A673 (cell line): ENCODE results near the gene RSU1. TPM values are rescaled to one million over a fixed set of nuclear protein-coding genes. Genes with fewer than 3 reads are reported as not detected.

Experiments used
- BruUV-seq: library from RNA; stranded (reverse); fragments of 400-500 nt; replicated peaks from 2 replicates; lab custom pipeline; 2021; lab: Mats Ljungman, UMichigan
- CTCF ChIA-PET: fragments of 300-600 bp; sonication (Branson Sonifier 250); formaldehyde crosslinking; loops from one replicate; lab custom pipeline; 2022; ENCODE audit warnings: antibody characterized with exemption; lab: Charles Lee
- POLR2A ChIA-PET: fragments of 300-600 bp; sonication (Branson Sonifier 250); formaldehyde crosslinking; loops from one replicate; lab custom pipeline; 2022; ENCODE audit warnings: antibody characterized with exemption; ENCODE audit not compliant: low non-redundant PET; lab: Charles Lee
- DNase-seq: peaks from one replicate; pipeline ENCODE4 v3.0.0-alpha.2; 2015; ENCODE audit warnings: low spot score
- H3K27ac ChIP-seq: fragments of 200-600 bp; sonication (generic); 2 replicates; pipeline ENCODE4 v1.5.1; 2016; ENCODE audit warnings: mixed run types, low read depth, mild to moderate bottlenecking, mixed read lengths, antibody characterized with exemption, low read length; ENCODE audit not compliant: poor library complexity, severe bottlenecking
- H3K27me3 ChIP-seq: fragments of 200-600 bp; sonication (generic); replicated peaks from 2 replicates; pipeline ENCODE4 v1.6.1; 2017; ENCODE audit warnings: mixed run types, low read depth, mild to moderate bottlenecking, mixed read lengths, antibody characterized with exemption, low read length; ENCODE audit not compliant: insufficient read depth, poor library complexity
- H3K36me3 ChIP-seq: fragments of 200-600 bp; sonication (generic); 2 replicates; pipeline ENCODE4 v1.6.1; 2016; ENCODE audit warnings: mixed run types, mild to moderate bottlenecking, mixed read lengths, antibody characterized with exemption, low read length; ENCODE audit not compliant: insufficient read depth, poor library complexity, severe bottlenecking
- H3K4me1 ChIP-seq: fragments of 200-600 bp; sonication (generic); 2 replicates; pipeline ENCODE4 v1.6.1; 2017; ENCODE audit warnings: mixed run types, mild to moderate bottlenecking, mixed read lengths, antibody characterized with exemption, low read length; ENCODE audit not compliant: insufficient read depth, poor library complexity, severe bottlenecking
- H3K4me3 ChIP-seq: fragments of 200-600 bp; sonication (generic); 2 replicates; pipeline ENCODE4 v1.5.1; 2016; ENCODE audit warnings: low read depth, mixed run types, mild to moderate bottlenecking, mixed read lengths, low read length; ENCODE audit not compliant: poor library complexity, severe bottlenecking
- H3K9me3 ChIP-seq: fragments of 200-600 bp; sonication (generic); 2 replicates; pipeline ENCODE4 v1.6.1; 2016; ENCODE audit warnings: mixed run types, low read depth, mild to moderate bottlenecking, mixed read lengths, antibody characterized with exemption, low read length; ENCODE audit not compliant: poor library complexity, severe bottlenecking
- CTCF ChIP-seq: fragments of 300-800, 200-600 bp; sonication (generic); conservative IDR thresholded peaks from 2 replicates; pipeline ENCODE4 v1.5.1; 2017; ENCODE audit warnings: low read depth, mild to moderate bottlenecking, antibody characterized with exemption, low read length, moderate library complexity, mixed read lengths
- EZH2 ChIP-seq: fragments of 200-600 bp; sonication (generic); IDR thresholded peaks from 2 replicates; pipeline ENCODE4 v1.6.1; 2017; ENCODE audit warnings: borderline replicate concordance, low read depth, mild to moderate bottlenecking, mixed read lengths, antibody characterized with exemption, low read length; ENCODE audit not compliant: poor library complexity, severe bottlenecking
- intact Hi-C: fragments of 100-400 bp; cut with micrococcal nuclease; formaldehyde crosslinking; loops from one replicate; pipeline ENCODE4 v1.10.0; 2022; ENCODE audit not compliant: unreplicated experiment
- total RNA-seq: library from RNA; stranded (reverse); gene quantifications from 2 replicates; pipeline ENCODE4 v1.2.3, GENCODE V29; 2021

RSU1 gene
- total RNA-seq, 1 experiment from 2014 or later, result 64.0 TPM

- H3K27me3 ChIP-seq, result no peaks in the 10 kb centered on the region
- H3K36me3 ChIP-seq, result no peaks in the 10 kb centered on the region
- no peak for TF ChIP-seq CTCF
- TF ChIP-seq EZH2, result no peak
- no peak overlapping the region for H3K4me3 ChIP-seq
- ChIA-PET CTCF (no interaction called here), POLR2A (interaction anchor here (0.6 kb wide), 1 partner anchor 397 kb away, joined by 3 read pairs; no protein-coding TSS in a partner anchor)
- no peaks in the 10 kb centered on the region for H3K4me1 ChIP-seq
- H3K27ac ChIP-seq, result no peak overlapping the region
- DNase-seq, result no peak
- H3K9me3 ChIP-seq, result no peaks in the 10 kb centered on the region
- intact Hi-C loops, result no loop called here
- no TSS peak for BruUV-seq
Measured at GRCh38 chr10:16686054-16686902, 130.9 kb downstream of the RSU1 start.

- H3K4me3 ChIP-seq, result no peak overlapping the region
- H3K9me3 ChIP-seq, result no peaks in the 10 kb centered on the region
- no peaks in the 10 kb centered on the region for H3K36me3 ChIP-seq
- H3K27ac ChIP-seq, result no peak overlapping the region
- DNase-seq, result no peak
- intact Hi-C loops, result no loop called here
- POLR2A ChIA-PET, result no interaction called here
- TF ChIP-seq EZH2 (no peak), CTCF (no peak)
- no peaks in the 10 kb centered on the region for H3K4me1 ChIP-seq
- no TSS peak for BruUV-seq
- CTCF ChIA-PET, result no interaction called here
- no peaks in the 10 kb centered on the region for H3K27me3 ChIP-seq
Measured at GRCh38 chr10:16685551-16685950, 131.7 kb downstream of the RSU1 start.

- POLR2A ChIA-PET, result no interaction called here
- no peak overlapping the region for H3K4me3 ChIP-seq
- H3K36me3 ChIP-seq, result no peaks in the 10 kb centered on the region
- no peak for DNase-seq
- CTCF ChIA-PET, result no interaction called here
- BruUV-seq, result no TSS peak
- no peak overlapping the region for H3K27ac ChIP-seq
- intact Hi-C loops, result no loop called here
- TF ChIP-seq EZH2, result no peak
- no peak for TF ChIP-seq CTCF
- no peaks in the 10 kb centered on the region for H3K4me1 ChIP-seq
- no peaks in the 10 kb centered on the region for H3K9me3 ChIP-seq
- H3K27me3 ChIP-seq, result no peaks in the 10 kb centered on the region
Measured at GRCh38 chr10:16681521-16681920, 135.7 kb downstream of the RSU1 start.
